H1 (cell line): ENCODE data around the gene OR52B6. TPM values are rescaled to one million over a fixed set of nuclear protein-coding genes. Genes with fewer than 3 reads are reported as not detected.

Source experiments
- CTCF ChIA-PET: fragments of 300-600 bp; sonication (Branson Sonifier 250); formaldehyde crosslinking; loops from one replicate; lab custom pipeline; 2021; ENCODE audit not compliant: partially characterized antibody; lab: Charles Lee
- POLR2A ChIA-PET: fragments of 300-600 bp; sonication (Branson Sonifier 250); formaldehyde crosslinking; loops from one replicate; lab custom pipeline; 2021; ENCODE audit warnings: inconsistent platforms; ENCODE audit not compliant: partially characterized antibody; lab: Charles Lee
- DNase-seq, 2 experiments: peaks; one replicate each; pipeline versions ENCODE4 v3.0.0 to v3.0.0-alpha.2; 2010 to 2022; ENCODE audit warnings: low spot score in 2 of 2, low read depth in 1 of 2, mixed read lengths in 1 of 2
- FAIRE-seq: peaks from 2 replicates; lab custom pipeline; 2011; peaks lifted over from hg19 to GRCh38; lab: Jason Lieb, UNC
- H2AFZ ChIP-seq: 2 replicates; pipeline ENCODE4 v1.8.1; 2012; ENCODE audit warnings: low read length, inconsistent platforms
- H2AK5ac ChIP-seq: 2 replicates; pipeline ENCODE4 v1.6.1; 2013; ENCODE audit warnings: low read depth, low read length
- H2BK120ac ChIP-seq: replicated peaks from 2 replicates; pipeline ENCODE3; 2013; ENCODE audit warnings: low read depth, low read length, inconsistent platforms
- H2BK12ac ChIP-seq: 2 replicates; pipeline ENCODE4 v1.6.1; 2013; ENCODE audit warnings: low read depth, low read length
- H2BK15ac ChIP-seq: 2 replicates; pipeline ENCODE4 v1.6.1; 2013; ENCODE audit warnings: low read length
- H2BK20ac ChIP-seq: 2 replicates; pipeline ENCODE4 v1.6.1; 2013; ENCODE audit warnings: low read length
- H2BK5ac ChIP-seq: 2 replicates; pipeline ENCODE4 v1.6.1; 2013; ENCODE audit warnings: low read depth, low read length
- H3K14ac ChIP-seq: 2 replicates; pipeline ENCODE4 v1.6.1; 2013; ENCODE audit warnings: inconsistent platforms; ENCODE audit not compliant: insufficient read length
- H3K18ac ChIP-seq: 2 replicates; pipeline ENCODE4 v1.6.1; 2013; ENCODE audit warnings: low read length; ENCODE audit errors: extremely low read depth
- H3K23ac ChIP-seq: 2 replicates; pipeline ENCODE4 v1.6.1; 2013; ENCODE audit warnings: inconsistent platforms; ENCODE audit not compliant: insufficient read length
- H3K23me2 ChIP-seq: 2 replicates; pipeline ENCODE4 v1.6.1; 2013; ENCODE audit warnings: low read depth, low read length
- H3K27ac ChIP-seq: 2 replicates; pipeline ENCODE4 v1.6.1; 2011; ENCODE audit warnings: low read depth, low read length, inconsistent platforms
- H3K27me3 ChIP-seq, 4 experiments: replicated peaks in 1 of 4; 1 replicate in 1 of 4; 2 replicates in 3 of 4; pipeline versions ENCODE4 v1.6.1 to v1.8.1; 2011 to 2013; ENCODE audit warnings: low read length in 3 of 4, mild to moderate bottlenecking in 3 of 4, inconsistent platforms in 2 of 4, mixed read lengths in 2 of 4, moderate library complexity in 1 of 4; ENCODE audit not compliant: control insufficient read depth in 3 of 4, insufficient read depth in 3 of 4; ENCODE audit errors: extremely low read depth in 1 of 4
- H3K36me3 ChIP-seq, 4 experiments: 2 replicates each; pipeline versions ENCODE4 v1.6.1 to v1.8.1; 2011 to 2013; ENCODE audit warnings: mild to moderate bottlenecking in 4 of 4, low read length in 3 of 4, moderate library complexity in 2 of 4, control low read depth in 1 of 4, inconsistent platforms in 1 of 4; ENCODE audit not compliant: insufficient read depth in 4 of 4, control insufficient read depth in 2 of 4
- H3K4ac ChIP-seq: replicated peaks from 2 replicates; pipeline ENCODE3; 2013; ENCODE audit warnings: low read length, low read depth, mixed read lengths, inconsistent platforms; ENCODE audit not compliant: insufficient read length
- H3K4me1 ChIP-seq, 4 experiments: replicated peaks in 1 of 4; 1 replicate in 1 of 4; 2 replicates in 3 of 4; pipeline versions ENCODE4 v1.6.1 to v1.8.1; 2011 to 2013; ENCODE audit warnings: low read length in 3 of 4, inconsistent platforms in 2 of 4, mixed read lengths in 1 of 4; ENCODE audit not compliant: insufficient read depth in 4 of 4, control insufficient read depth in 3 of 4
- H3K4me2 ChIP-seq, 2 experiments: 2 replicates each; pipeline versions ENCODE4 v1.6.1 to v1.8.1; 2011 to 2013; ENCODE audit warnings: low read depth in 2 of 2, low read length in 2 of 2, control low read depth in 1 of 2, inconsistent platforms in 1 of 2, mild to moderate bottlenecking in 1 of 2; ENCODE audit not compliant: insufficient read depth in 1 of 2
- H3K4me3 ChIP-seq, 4 experiments: fragments of 200-600, 300-600 bp in 1 of 4; sonication (generic), shearing (Covaris generic), sonication (Bioruptor Twin) in 1 of 4; 2 replicates each; pipeline versions ENCODE4 v1.5.1 to v1.8.1; 2011 to 2016; ENCODE audit warnings: low read length in 4 of 4, low read depth in 3 of 4, control low read depth in 2 of 4, inconsistent platforms in 2 of 4, mild to moderate bottlenecking in 2 of 4, mixed read lengths in 1 of 4, moderate library complexity in 1 of 4; ENCODE audit not compliant: insufficient read depth in 2 of 4; ENCODE audit errors: extremely low read depth in 1 of 4
- H3K56ac ChIP-seq: replicated peaks from 2 replicates; pipeline ENCODE3; 2013; ENCODE audit warnings: low read depth, mild to moderate bottlenecking, mixed read lengths, low read length, inconsistent platforms; ENCODE audit not compliant: insufficient read length
- H3K79me1 ChIP-seq: 2 replicates; pipeline ENCODE4 v1.6.1; 2013; ENCODE audit warnings: low read depth, low read length, control low read depth
- H3K79me2 ChIP-seq, 2 experiments: 2 replicates each; pipeline versions ENCODE4 v1.6.1 to v1.8.1; 2012 to 2013; ENCODE audit warnings: low read length in 2 of 2, mild to moderate bottlenecking in 2 of 2, inconsistent platforms in 1 of 2; ENCODE audit not compliant: insufficient read depth in 2 of 2, control insufficient read depth in 1 of 2
- H3K9ac ChIP-seq, 4 experiments: replicated peaks in 1 of 4; 1 replicate in 1 of 4; 2 replicates in 3 of 4; pipeline versions ENCODE4 v1.6.1 to v1.8.1; 2011 to 2013; ENCODE audit warnings: low read depth in 3 of 4, low read length in 3 of 4, control low read depth in 2 of 4, mild to moderate bottlenecking in 2 of 4, moderate library complexity in 2 of 4, inconsistent platforms in 1 of 4; ENCODE audit errors: extremely low read depth in 1 of 4
- H3K9me3 ChIP-seq, 2 experiments: 2 replicates each; pipeline versions ENCODE4 v1.6.1 to v1.8.1; 2012 to 2013; ENCODE audit warnings: mild to moderate bottlenecking in 2 of 2, moderate library complexity in 2 of 2, control low read depth in 1 of 2, inconsistent platforms in 1 of 2, low read depth in 1 of 2, low read length in 1 of 2, mixed read lengths in 1 of 2; ENCODE audit not compliant: insufficient read depth in 2 of 2
- H4K20me1 ChIP-seq, 2 experiments: replicated peaks in 1 of 2; 2 replicates each; pipeline versions ENCODE3 to v1.8.1; 2011 to 2013; ENCODE audit warnings: inconsistent platforms in 2 of 2, low read length in 2 of 2, mild to moderate bottlenecking in 1 of 2; ENCODE audit not compliant: insufficient read depth in 2 of 2, control insufficient read depth in 1 of 2
- H4K5ac ChIP-seq: 2 replicates; pipeline ENCODE4 v1.6.1; 2013; ENCODE audit warnings: low read length, low read depth, mixed read lengths, inconsistent platforms; ENCODE audit not compliant: insufficient read length
- H4K8ac ChIP-seq: 2 replicates; pipeline ENCODE4 v1.8.0; 2013; ENCODE audit warnings: mild to moderate bottlenecking, moderate library complexity, low read length, inconsistent platforms; ENCODE audit not compliant: insufficient read depth; ENCODE audit errors: extremely low read depth
- H4K91ac ChIP-seq: replicated peaks from 2 replicates; pipeline ENCODE3; 2013; ENCODE audit warnings: low read length, mixed read lengths, inconsistent platforms; ENCODE audit not compliant: insufficient read length
- ASH2L ChIP-seq: fragments of 200-600, 300-600 bp; sonication (generic); IDR thresholded peaks from one replicate; pipeline ENCODE4 v1.7.1; 2017; ENCODE audit warnings: low read length
- CTBP2 ChIP-seq: IDR thresholded peaks from 2 replicates; pipeline ENCODE4 v1.7.0; 2011; ENCODE audit warnings: borderline replicate concordance, mild to moderate bottlenecking, moderate library complexity, mixed read lengths, low read length; ENCODE audit not compliant: insufficient read depth, insufficient read length
- E2F6 ChIP-seq: IDR thresholded peaks from 2 replicates; pipeline ENCODE4 v1.6.1; 2012; ENCODE audit warnings: inconsistent platforms
- EP300 ChIP-seq, 2 experiments: IDR thresholded peaks; 1 replicate in 1 of 2; 2 replicates in 1 of 2; pipeline ENCODE4 v1.6.1; 2011 to 2012; ENCODE audit warnings: low read depth in 2 of 2, low read length in 2 of 2, mild to moderate bottlenecking in 2 of 2, borderline replicate concordance in 1 of 2, inconsistent platforms in 1 of 2, moderate library complexity in 1 of 2
- JUND ChIP-seq: IDR thresholded peaks from 2 replicates; pipeline ENCODE4 v1.6.1; 2011; ENCODE audit warnings: mild to moderate bottlenecking, improper control_type of control experiment, low read length
- KDM4A ChIP-seq: IDR thresholded peaks from one replicate; pipeline ENCODE4 v1.7.1; 2012; ENCODE audit warnings: low read depth, mild to moderate bottlenecking, moderate library complexity, low read length, inconsistent platforms; ENCODE audit not compliant: severe bottlenecking
- MAFK ChIP-seq: IDR thresholded peaks from 2 replicates; pipeline ENCODE4 v1.6.1; 2012; ENCODE audit warnings: low read depth, mild to moderate bottlenecking, improper control_type of control experiment, low read length
- RAD21 ChIP-seq, 2 experiments: IDR thresholded peaks in 1 of 2; conservative IDR thresholded peaks in 1 of 2; 2 replicates each; pipeline ENCODE4 v1.6.1; 2011; ENCODE audit warnings: low read depth in 2 of 2, low read length in 2 of 2, improper control_type of control experiment in 1 of 2, inconsistent platforms in 1 of 2, mild to moderate bottlenecking in 1 of 2, moderate library complexity in 1 of 2
- ZNF274 ChIP-seq: IDR thresholded peaks from 2 replicates; pipeline ENCODE4 v1.7.0; 2012; ENCODE audit warnings: low read length, borderline replicate concordance; ENCODE audit errors: extremely low read depth
- WGBS, 2 experiments: shearing (Covaris generic) in 1 of 2; methylation state at CpG; one replicate each; pipeline versions ENCODE4 v1.1.6 to v1.1.7; 2013 to 2015; ENCODE audit warnings: low lambda C conversion rate in 2 of 2, mixed read lengths in 2 of 2, inconsistent platforms in 1 of 2, low coverage in 1 of 2, missing lambda C conversion rate in 1 of 2; ENCODE audit not compliant: insufficient replicate concordance in 2 of 2, insufficient coverage in 1 of 2, insufficient read length in 1 of 2; ENCODE audit errors: extremely low coverage in 1 of 2, missing lambda C conversion rate in 1 of 2; 5-methylcytosine and 5-hydroxymethylcytosine counted together
- polyA plus RNA-seq, 7 experiments: library from polyadenylated mRNA; depleted of rRNA in 3 of 7; stranded (reverse) in 5 of 7; unstranded in 2 of 7; fragments of >200 nt in 5 of 7; fragments of 200-250 nt in 2 of 7; gene quantifications; 1 replicate in 5 of 7; 2 replicates in 1 of 7; 4 replicates in 1 of 7; pipeline versions ENCODE4 v1.2.1 to v1.2.3, GENCODE V29; 2011 to 2013; ENCODE audit warnings: missing spikeins in 2 of 7, mixed read lengths in 2 of 7
- total RNA-seq: library from RNA; stranded (reverse); fragmentation: NEBNext Ultra II Directional; extraction: Animal tissue kit (Norgen Biotek cat#: 25700); gene quantifications from 2 replicates; pipeline ENCODE4 v1.2.1, GENCODE V29; 2021
- TF ChIP-seq, protein P1 (sequence below): IDR thresholded peaks from 2 replicates; pipeline ENCODE4 v1.6.1; 2011; ENCODE audit warnings: low read length, improper control_type of control experiment

Gene OR52B6
- total and polyA plus RNA-seq, 2 of the 8 experiments (the other 6 are each of a cell fraction or from before 2014, with no cell fraction given) = not detected

DNA sequence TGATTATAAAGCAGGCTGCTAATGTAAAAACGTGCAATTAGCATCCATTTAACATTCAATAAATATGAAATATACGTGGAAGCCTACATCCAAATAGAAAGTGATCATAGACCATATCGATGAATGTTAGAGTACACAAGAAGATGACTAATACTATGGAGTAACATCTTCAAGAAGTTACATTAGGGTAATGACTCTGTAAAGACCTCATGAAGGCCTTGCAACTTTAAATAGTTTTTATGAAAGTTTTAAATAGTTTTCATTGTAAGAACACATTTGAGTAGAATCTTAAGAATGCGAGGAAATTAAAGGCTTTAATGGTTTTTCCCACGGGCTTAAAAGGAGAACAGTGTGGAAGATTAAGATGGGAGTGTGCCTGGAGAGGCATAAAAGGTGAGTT is 45.5 kb downstream of the OR52B6 start:
- no peak overlapping the region for H2BK20ac ChIP-seq
- H3K4me1 ChIP-seq = peaks cover 0 to 13% (median 4%) of the 10 kb centered on the region in 4 experiments; a peak in 4 of 7 replicates
- H2BK12ac ChIP-seq = no peak overlapping the region
- no peaks in the 10 kb centered on the region for H3K9me3 ChIP-seq
- no peak overlapping the region for H3K9ac ChIP-seq
- H3K14ac ChIP-seq = no peak overlapping the region
- H3K27me3 ChIP-seq = no peaks in the 10 kb centered on the region
- FAIRE-seq (no peak), DNase-seq (no peak)
- no peak overlapping the region for H2BK15ac ChIP-seq
- no peaks in the 10 kb centered on the region for H3K79me2 ChIP-seq
- no peak overlapping the region for H2AFZ ChIP-seq
- no peaks in the 10 kb centered on the region for H3K23me2 ChIP-seq
- H3K4ac ChIP-seq = no peak overlapping the region
- no peaks in the 10 kb centered on the region; the same call in 1 of the 2 replicates for H3K79me1 ChIP-seq
- H3K56ac ChIP-seq = no peak overlapping the region
- no peak overlapping the region for H4K5ac ChIP-seq
- H3K36me3 ChIP-seq = no peaks in the 10 kb centered on the region
- H3K4me3 ChIP-seq = no peak overlapping the region
- no peak for TF ChIP-seq ASH2L
- TF ChIP-seq KDM4A = no peak
- no peak for TF ChIP-seq ZNF274
- TF ChIP-seq EP300 (IDR thresholded peaks at IDR 0.05; ENCODE audit: borderline replicate concordance in 1 of 2, low read depth in 2 of 2, low read length in 2 of 2) = no peak
- TF ChIP-seq MAFK = no peak
- TF ChIP-seq RAD21 (IDR thresholded peaks at IDR 0.05 in 1 of 2, conservative IDR thresholded peaks at IDR 0.05 in 1 of 2; ENCODE audit: low read depth in 2 of 2, low read length in 2 of 2) = no peak
- TF ChIP-seq CTBP2 = no peak
- TF ChIP-seq, protein P1, sequence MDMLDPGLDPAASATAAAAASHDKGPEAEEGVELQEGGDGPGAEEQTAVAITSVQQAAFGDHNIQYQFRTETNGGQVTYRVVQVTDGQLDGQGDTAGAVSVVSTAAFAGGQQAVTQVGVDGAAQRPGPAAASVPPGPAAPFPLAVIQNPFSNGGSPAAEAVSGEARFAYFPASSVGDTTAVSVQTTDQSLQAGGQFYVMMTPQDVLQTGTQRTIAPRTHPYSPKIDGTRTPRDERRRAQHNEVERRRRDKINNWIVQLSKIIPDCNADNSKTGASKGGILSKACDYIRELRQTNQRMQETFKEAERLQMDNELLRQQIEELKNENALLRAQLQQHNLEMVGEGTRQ = no peak
- TF ChIP-seq E2F6 = no peak
- TF ChIP-seq JUND = no peak
- no peak overlapping the region for H3K4me2 ChIP-seq
- no peak overlapping the region for H2BK5ac ChIP-seq
- H3K23ac ChIP-seq = no peak overlapping the region
- ChIA-PET POLR2A (no interaction called here), CTCF (interaction anchor here (1.0 kb wide), 1 partner anchor 33 kb away, joined by 3 read pairs; no protein-coding TSS in a partner anchor)
- WGBS, 2 experiments = 86% methylated on average over 5 of the region's 5 CpGs; no CpG with 5 or more reads in 1 of the 2 experiments
- no peak overlapping the region for H2AK5ac ChIP-seq
- H3K18ac ChIP-seq = no peak overlapping the region
- no peak overlapping the region for H3K27ac ChIP-seq
- no peak overlapping the region for H4K91ac ChIP-seq
- no peak overlapping the region for H4K8ac ChIP-seq
- no peak overlapping the region for H2BK120ac ChIP-seq
- H4K20me1 ChIP-seq = no peaks in the 10 kb centered on the region
